K562 (cell line): ENCODE results near the gene CLCNKA. TPM values are rescaled to one million over a fixed set of nuclear protein-coding genes. Genes with fewer than 3 reads are reported as not detected.

Experiments
- ATAC-seq: fragments of 200-7000 bp; cut with Tn5 transposase; 3 replicates; pipeline ENCODE4 v1.9.1; 2020; ENCODE audit warnings: moderate library complexity
- BruUV-seq: library from RNA; stranded (reverse); fragments of 400-500 nt; replicated peaks from 2 replicates; lab custom pipeline; 2021; lab: Mats Ljungman, UMichigan
- CTCF ChIA-PET: fragments of 300-600 bp; formaldehyde crosslinking; extraction: SDS; loops from one replicate; lab custom pipeline; 2021; ENCODE audit warnings: low intra/inter-chr PET ratio; lab: Yijun Ruan, JAX
- POLR2A ChIA-PET: fragments of 300-600, 350-650 bp; sonication (Branson Sonifier 250); formaldehyde crosslinking; extraction: SDS; loops from one replicate; lab custom pipeline; 2021; ENCODE audit warnings: antibody characterized with exemption, inconsistent platforms; lab: Yijun Ruan, JAX
- DNase-seq, 4 experiments: peaks; one replicate each; pipeline versions ENCODE4 v3.0.0 to v3.0.0-alpha.2; 2011 to 2018; ENCODE audit warnings: low spot score in 3 of 4, mixed read lengths in 3 of 4; ENCODE audit errors: extremely low read depth in 1 of 4
- FAIRE-seq: peaks from 2 replicates; lab custom pipeline; 2011; peaks lifted over from hg19 to GRCh38; lab: Jason Lieb, UNC
- H2AFZ ChIP-seq: 2 replicates; pipeline ENCODE4 v1.6.0; 2011; ENCODE audit warnings: low read depth, low read length, control low read depth, inconsistent platforms
- H3K27ac ChIP-seq: fragments of 200-600 bp; 3 replicates; pipeline ENCODE4 v1.8.0; 2011; ENCODE audit warnings: low read depth, mild to moderate bottlenecking, control low read depth, inconsistent platforms, low read length, moderate library complexity, mixed read lengths; ENCODE audit errors: extremely low read depth
- H3K27me3 ChIP-seq, 2 experiments: fragments of 300-600 bp in 1 of 2; 2 replicates in 1 of 2; 3 replicates in 1 of 2; pipeline versions ENCODE4 v1.6.0 to v1.8.0; 2011; ENCODE audit warnings: inconsistent platforms in 2 of 2, low read length in 2 of 2, mild to moderate bottlenecking in 1 of 2, mixed read lengths in 1 of 2, moderate library complexity in 1 of 2; ENCODE audit not compliant: control insufficient read depth in 2 of 2, insufficient read depth in 2 of 2
- H3K36me3 ChIP-seq: fragments of 300-600 bp; 3 replicates; pipeline ENCODE4 v1.8.0; 2011; ENCODE audit warnings: mild to moderate bottlenecking, low read length, inconsistent platforms; ENCODE audit not compliant: control insufficient read depth, insufficient read depth
- H3K4me1 ChIP-seq, 2 experiments: fragments of 200-600 bp in 1 of 2; replicated peaks in 1 of 2; 2 replicates in 1 of 2; 3 replicates in 1 of 2; pipeline versions ENCODE4 v1.5.1 to v1.8.0; 2011; ENCODE audit warnings: inconsistent platforms in 2 of 2, low read length in 2 of 2, mild to moderate bottlenecking in 1 of 2, mixed read lengths in 1 of 2, moderate library complexity in 1 of 2; ENCODE audit not compliant: control insufficient read depth in 2 of 2, insufficient read depth in 2 of 2
- H3K4me2 ChIP-seq: 2 replicates; pipeline ENCODE4 v1.6.1; 2011; ENCODE audit warnings: low read length, control low read depth, inconsistent platforms, mixed read lengths; ENCODE audit not compliant: insufficient read depth
- H3K4me3 ChIP-seq: fragments of 200-600 bp; sonication (generic), shearing (Covaris generic); 2 replicates; pipeline ENCODE4 v1.5.1; 2016; ENCODE audit warnings: control low read depth, inconsistent platforms
- H3K79me2 ChIP-seq: fragments of 200-600 bp; 3 replicates; pipeline ENCODE4 v1.8.0; 2011; ENCODE audit warnings: low read length, inconsistent platforms; ENCODE audit not compliant: control insufficient read depth, insufficient read depth
- H3K9ac ChIP-seq, 2 experiments: 2 replicates each; pipeline versions ENCODE4 v1.6.0 to v1.6.1; 2011; ENCODE audit warnings: low read depth in 2 of 2, low read length in 2 of 2, control low read depth in 1 of 2, inconsistent platforms in 1 of 2, mild to moderate bottlenecking in 1 of 2, mixed read lengths in 1 of 2; ENCODE audit not compliant: insufficient read depth in 1 of 2
- H3K9me1 ChIP-seq: one replicate; pipeline ENCODE4 v1.6.0; 2011; ENCODE audit warnings: inconsistent platforms, mild to moderate bottlenecking, low read length, moderate library complexity; ENCODE audit not compliant: control insufficient read depth, insufficient read depth
- H3K9me3 ChIP-seq: replicated peaks from 2 replicates; pipeline ENCODE4 v1.5.1; 2011; ENCODE audit warnings: low read depth, low read length, inconsistent platforms; ENCODE audit not compliant: control insufficient read depth, insufficient read depth
- H4K20me1 ChIP-seq: replicated peaks from 2 replicates; pipeline ENCODE4 v1.6.1; 2011; ENCODE audit warnings: low read length, inconsistent platforms, mixed read lengths; ENCODE audit not compliant: control insufficient read depth, insufficient read depth
- CLOCK ChIP-seq: fragments of 250-450 bp; sonication (Bioruptor Pico); IDR thresholded peaks from 2 replicates; pipeline ENCODE4 v1.4.0; 2020; ENCODE audit warnings: mild to moderate bottlenecking, moderate library complexity, borderline replicate concordance
- ETV1 ChIP-seq: fragments of 450-650 bp; conservative IDR thresholded peaks from 2 replicates; pipeline ENCODE4 v1.6.1; 2016; ENCODE audit warnings: missing genetic modification characterization, control low read depth, low read depth, missing compliant biosample characterization
- FOXK1 ChIP-seq: sonication (generic); formaldehyde crosslinking; IDR thresholded peaks from 2 replicates; pipeline ENCODE4 v1.8.0; 2022; ENCODE audit warnings: missing genetic modification reagents, mild to moderate bottlenecking, borderline replicate concordance
- GATAD2A ChIP-seq: fragments of 450-650 bp; IDR thresholded peaks from 2 replicates; pipeline ENCODE4 v1.6.1; 2017
- HDGF ChIP-seq: fragments of 450-650 bp; IDR thresholded peaks from 2 replicates; pipeline ENCODE4 v1.6.1; 2016
- MCM2 ChIP-seq: fragments of 450-650 bp; IDR thresholded peaks from 2 replicates; pipeline ENCODE4 v1.6.1; 2017; ENCODE audit warnings: low read depth, mild to moderate bottlenecking
- NCOA1 ChIP-seq: fragments of 450-650 bp; IDR thresholded peaks from 2 replicates; pipeline ENCODE4 v1.6.1; 2016; ENCODE audit warnings: low read depth
- NR4A1 ChIP-seq, 2 experiments: fragments of 250-450 bp in 1 of 2; fragments of 450-650 bp in 1 of 2; sonication (Bioruptor Pico) in 1 of 2; IDR thresholded peaks; 2 replicates each; pipeline versions ENCODE4 v1.4.0 to v1.6.1; 2016 to 2020; ENCODE audit warnings: mild to moderate bottlenecking in 2 of 2, missing compliant biosample characterization in 1 of 2, missing genetic modification characterization in 1 of 2, moderate library complexity in 1 of 2
- OTX1 ChIP-seq: fragments of 450-650 bp; formaldehyde crosslinking; IDR thresholded peaks from 2 replicates; pipeline ENCODE4 v1.4.0; 2022; ENCODE audit warnings: mild to moderate bottlenecking
- PHB2 ChIP-seq: fragments of 450-650 bp; IDR thresholded peaks from 2 replicates; pipeline ENCODE4 v1.6.1; 2017; ENCODE audit warnings: low read depth
- RHOXF2B ChIP-seq: fragments of 250-450 bp; sonication (Bioruptor Pico); conservative IDR thresholded peaks from 2 replicates; pipeline ENCODE4 v1.5.1; 2021
- SUPT5H ChIP-seq: fragments of 450-650 bp; IDR thresholded peaks from 2 replicates; pipeline ENCODE4 v1.6.1; 2016
- THRB ChIP-seq: fragments of 450-650 bp; formaldehyde crosslinking; conservative IDR thresholded peaks from 2 replicates; pipeline ENCODE4 v1.4.0; 2022; ENCODE audit warnings: mild to moderate bottlenecking, missing genetic modification characterization
- YBX1 ChIP-seq: fragments of 450-650 bp; IDR thresholded peaks from 2 replicates; pipeline ENCODE4 v1.7.1; 2016; ENCODE audit warnings: mild to moderate bottlenecking
- ZNF184 ChIP-seq: sonication (generic); formaldehyde crosslinking; IDR thresholded peaks from 2 replicates; pipeline ENCODE4 v1.5.0; 2020; ENCODE audit warnings: missing genetic modification reagents
- ZNF507 ChIP-seq: conservative IDR thresholded peaks from 2 replicates; pipeline ENCODE4 v1.6.1; 2017; ENCODE audit warnings: missing genetic modification characterization, missing compliant biosample characterization
- WGBS: fragments of 100-300 bp; shearing (Covaris generic); methylation state at CpG from one replicate; pipeline ENCODE4 v1.1.6; 2016; ENCODE audit warnings: low coverage, mixed read lengths; ENCODE audit not compliant: insufficient coverage; ENCODE audit errors: missing lambda C conversion rate; 5-methylcytosine and 5-hydroxymethylcytosine counted together
- in situ Hi-C: fragments of 300-500 bp; cut with MboI; formaldehyde crosslinking; loops from 4 replicates; pipeline ENCODE4 v1.15.0; 2018; ENCODE audit warnings: inconsistent platforms, mixed read lengths
- intact Hi-C: fragments of 100-400 bp; cut with micrococcal nuclease; formaldehyde crosslinking; loops from 2 replicates; pipeline ENCODE4 v1.14.2; 2022
- polyA plus RNA-seq, 8 experiments: library from polyadenylated mRNA; depleted of rRNA in 4 of 8; stranded (reverse) in 5 of 8; unstranded in 3 of 8; fragments of >200 nt; fragmentation: Nextera tagmentation in 2 of 8; fragmentation: Illumina TruSeq in 1 of 8; extraction: Ambion mirVana in 2 of 8; extraction: Trizol in 1 of 8; gene quantifications; 2 replicates each; pipeline versions ENCODE4 v1.2.1 to v1.2.3, GENCODE V29; 2011 to 2014; ENCODE audit warnings: inconsistent platforms in 1 of 8, missing spikeins in 1 of 8
- total RNA-seq, 7 experiments: library from RNA; depleted of rRNA in 6 of 7; stranded (reverse); fragments of >200 nt in 6 of 7; fragmentation: Illumina TruSeq in 2 of 7; extraction: Trizol in 2 of 7; gene quantifications; 2 replicates each; pipeline versions ENCODE4 v1.2.1 to v1.2.3, GENCODE V29; 2011 to 2021; ENCODE audit warnings: low replicate concordance in 1 of 7

Gene CLCNKA
- total and polyA plus RNA-seq, 9 of the 15 experiments (the other 6 are each of a cell fraction or from before 2014, with no cell fraction given): 0.03 to 0.37 (median 0.10) TPM; not detected in 3

- TF ChIP-seq NCOA1 (peak; percentile 38; the same call in 1 of the 2 replicates), GATAD2A (peak; percentile 40), ETV1 (tag) (0 out of 2 replicates have a peak, but pooled peaks have one; percentile 33)
These were observed 32.1 kb downstream of the CLCNKA start (continued) for GRCh38 chr1:16053781-16054502.

GRCh38 chr1:16054598-16055540 is 33.0 kb downstream of the CLCNKA start:
- Histone ChIP-seq H3K79me2 (no peaks in the 10 kb centered on the region), H3K4me3 (no peak overlapping the region), H4K20me1 (no peaks in the 10 kb centered on the region), H3K9me1 (no peaks in the 10 kb centered on the region), H3K36me3 (no peaks in the 10 kb centered on the region), H3K4me2 (peak overlapping the region; percentile 58; the same call in 1 of the 2 replicates), H3K9me3 (no peaks in the 10 kb centered on the region), H3K27ac (peak overlapping the region; percentile 82), H3K27me3 (no peaks in the 10 kb centered on the region), H3K4me1 (peaks cover 38 to 54% of the 10 kb centered on the region in 2 experiments; a peak in 4 of 5 replicates), H3K9ac (peak overlapping the region; percentile 15 to 54; a peak in 3 of 4 replicates), H2AFZ (peak overlapping the region; percentile 94)
- DNase-seq: no peak
- no TSS peak for BruUV-seq
- WGBS: 70% methylated on average over 7 of the region's 7 CpGs
- CTCF ChIA-PET: interaction anchor here (0.6 to 3.4 kb wide), 3 partner anchors 42 to 311 kb away, joined by 3 to 53 read pairs (median 4); no protein-coding TSS in a partner anchor
- no peak for ATAC-seq
- intact Hi-C loops (loop anchor here (5.0 kb wide), 1 partner anchor 258 kb away; no protein-coding TSS in a partner anchor), in situ Hi-C loops (no loop called here)
- FAIRE-seq: no peak
- POLR2A ChIA-PET: interaction anchor here (0.6 to 1.5 kb wide), 5 partner anchors 10 to 302 kb away, joined by 3 to 5 read pairs (median 3); no protein-coding TSS in a partner anchor
- TF ChIP-seq THRB (CRISPR knock-in tag) (0 out of 2 replicates have a peak, but pooled peaks have one; percentile 21), ZNF184 (CRISPR knock-in tag) (no peak), RHOXF2B (CRISPR knock-in tag) (no peak), HDGF (no peak), FOXK1 (no peak), YBX1 (no peak), NR4A1 (CRISPR knock-in tag; IDR thresholded peaks at IDR 0.05) (no peak), NR4A1 (tag; IDR thresholded peaks at IDR 0.05) (no peak), OTX1 (CRISPR knock-in tag) (no peak), PHB2 (no peak), MCM2 (no peak), SUPT5H (no peak), CLOCK (CRISPR knock-in tag) (no peak), ZNF507 (tag) (no peak)
